ENCODE results near the gene GSX2. TPM values are rescaled to one million over a fixed set of nuclear protein-coding genes. Genes with fewer than 3 reads are reported as not detected.

GSX2 gene

GRCh38 chr4:54144661-54145171 is 44.8 kb downstream of the GSX2 start:
- Histone ChIP-seq H3K9ac (ENCODE audit: low read length) (no peak overlapping the region), H3K18ac (ENCODE audit: low read length) (no peak overlapping the region), H3K79me1 (ENCODE audit: low read length) (no peaks in the 10 kb centered on the region), H3K4ac (ENCODE audit: low read depth, low read length) (no peak overlapping the region), H2BK120ac (ENCODE audit: low read depth, low read length) (no peak overlapping the region), H2BK15ac (replicated peaks; ENCODE audit: low read depth) (no peak overlapping the region), H3K27ac (ENCODE audit: low read depth, low read length) (no peak overlapping the region), H3K27me3 (ENCODE audit: insufficient read depth, low read length, poor library complexity) (no peaks in the 10 kb centered on the region), H3K36me3 (ENCODE audit: control insufficient read depth, insufficient read depth, low read length) (no peaks in the 10 kb centered on the region), H4K8ac (ENCODE audit: low read depth, low read length) (no peak overlapping the region), H3K4me1 (ENCODE audit: control insufficient read depth, low read depth, low read length) (no peaks in the 10 kb centered on the region), H2AK5ac (ENCODE audit: low read length) (no peak overlapping the region), H3K4me2 (ENCODE audit: low read length) (no peak overlapping the region), H3K23ac (ENCODE audit: low read length) (no peak overlapping the region), H3K56ac (ENCODE audit: low read length) (no peak overlapping the region), H4K5ac (ENCODE audit: low read length) (no peak overlapping the region), H2BK5ac (ENCODE audit: low read length) (no peak overlapping the region), H3K79me2 (ENCODE audit: control insufficient read depth, insufficient read depth, low read length) (no peaks in the 10 kb centered on the region), H3K4me3 (ENCODE audit: low read length) (no peak overlapping the region)
- no CpG with 5 or more reads among the region's 5 CpGs for WGBS (ENCODE audit: extremely low coverage, insufficient coverage, low lambda C conversion rate)
- no peak for DNase-seq

- H3K56ac ChIP-seq (ENCODE audit: low read length): no peak overlapping the region
- H2BK5ac ChIP-seq (ENCODE audit: low read length): no peak overlapping the region
- no peak overlapping the region for H3K23ac ChIP-seq (ENCODE audit: low read length)
- no peak overlapping the region for H3K27ac ChIP-seq (ENCODE audit: low read depth, low read length)
- no peaks in the 10 kb centered on the region for H3K36me3 ChIP-seq (ENCODE audit: control insufficient read depth, insufficient read depth, low read length)
- H2BK120ac ChIP-seq (ENCODE audit: low read depth, low read length): no peak overlapping the region
- H3K79me1 ChIP-seq (ENCODE audit: low read length): no peaks in the 10 kb centered on the region
- no peak overlapping the region for H3K4ac ChIP-seq (ENCODE audit: low read depth, low read length)
- H3K27me3 ChIP-seq (ENCODE audit: insufficient read depth, low read length, poor library complexity): no peaks in the 10 kb centered on the region
- H3K18ac ChIP-seq (ENCODE audit: low read length): no peak overlapping the region
- no peak for DNase-seq
- no peak overlapping the region for H4K5ac ChIP-seq (ENCODE audit: low read length)
- no peak overlapping the region for H4K8ac ChIP-seq (ENCODE audit: low read depth, low read length)
- no peaks in the 10 kb centered on the region for H3K4me1 ChIP-seq (ENCODE audit: control insufficient read depth, low read depth, low read length)
- H3K79me2 ChIP-seq (ENCODE audit: control insufficient read depth, insufficient read depth, low read length): no peaks in the 10 kb centered on the region
- WGBS (ENCODE audit: extremely low coverage, insufficient coverage, low lambda C conversion rate): no CpG with 5 or more reads among the region's 4 CpGs
- no peak overlapping the region for H3K4me3 ChIP-seq (ENCODE audit: low read length)
- H2AK5ac ChIP-seq (ENCODE audit: low read length): no peak overlapping the region
- H3K9ac ChIP-seq (ENCODE audit: low read length): no peak overlapping the region
- H2BK15ac ChIP-seq (replicated peaks; ENCODE audit: low read depth): no peak overlapping the region
- no peak overlapping the region for H3K4me2 ChIP-seq (ENCODE audit: low read length)
These were observed 46.2 kb downstream of the GSX2 start for GRCh38 chr4:54146139-54146538.

- no peaks in the 10 kb centered on the region for H3K79me2 ChIP-seq (ENCODE audit: control insufficient read depth, insufficient read depth, low read length)
- H2BK15ac ChIP-seq (replicated peaks; ENCODE audit: low read depth): no peak overlapping the region
- H3K4me1 ChIP-seq (ENCODE audit: control insufficient read depth, low read depth, low read length): no peaks in the 10 kb centered on the region
- no peak overlapping the region for H4K5ac ChIP-seq (ENCODE audit: low read length)
- H2BK120ac ChIP-seq (ENCODE audit: low read depth, low read length): no peak overlapping the region
- DNase-seq: no peak
- H3K23ac ChIP-seq (ENCODE audit: low read length): no peak overlapping the region
- H2AK5ac ChIP-seq (ENCODE audit: low read length): no peak overlapping the region
- no peaks in the 10 kb centered on the region for H3K27me3 ChIP-seq (ENCODE audit: insufficient read depth, low read length, poor library complexity)
- no peak overlapping the region for H3K27ac ChIP-seq (ENCODE audit: low read depth, low read length)
- no CpG with 5 or more reads among the region's 46 CpGs for WGBS (ENCODE audit: extremely low coverage, insufficient coverage, low lambda C conversion rate)
- H2BK5ac ChIP-seq (ENCODE audit: low read length): no peak overlapping the region
- H3K56ac ChIP-seq (ENCODE audit: low read length): no peak overlapping the region
- H4K8ac ChIP-seq (ENCODE audit: low read depth, low read length): no peak overlapping the region
- no peak overlapping the region for H3K4me3 ChIP-seq (ENCODE audit: low read length)
- no peaks in the 10 kb centered on the region for H3K36me3 ChIP-seq (ENCODE audit: control insufficient read depth, insufficient read depth, low read length)
- no peak overlapping the region for H3K4me2 ChIP-seq (ENCODE audit: low read length)
- H3K79me1 ChIP-seq (ENCODE audit: low read length): no peaks in the 10 kb centered on the region
- no peak overlapping the region for H3K18ac ChIP-seq (ENCODE audit: low read length)
- no peak overlapping the region for H3K4ac ChIP-seq (ENCODE audit: low read depth, low read length)
- H3K9ac ChIP-seq (ENCODE audit: low read length): no peak overlapping the region
These were observed 49.4 kb downstream of the GSX2 start for GRCh38 chr4:54149323-54149722.

Small RNA genes lying within 50 kb of the gene (small RNA-seq; reads per million reads assigned to genes)
- not detected for gene AC110792.1 (ENCODE audit: insufficient read depth)

All from mesendoderm (in vitro differentiated cells).